ENCODE data around the gene TLCD3B.

The TLCD3B gene

GRCh38 chr16:29988346-29989075 lies 42.6 kb downstream of the TLCD3B start:
- no peak for DNase-seq (ENCODE audit: low spot score)

GRCh38 chr16:29987371-29988085 lies 43.5 kb downstream of the TLCD3B start:
- DNase-seq (ENCODE audit: low spot score), result no peak

GRCh38 chr16:29986931-29987330 lies 44.1 kb downstream of the TLCD3B start:
- DNase-seq (ENCODE audit: low spot score), result no peak

GRCh38 chr16:29986231-29986630 lies 44.8 kb downstream of the TLCD3B start:
- DNase-seq (ENCODE audit: low spot score), result no peak

- DNase-seq (ENCODE audit: low spot score), result no peak
Observed at GRCh38 chr16:29985271-29985811, 45.7 kb downstream of the TLCD3B start.

GRCh38 chr16:29984764-29985147 lies 46.3 kb downstream of the TLCD3B start:
- DNase-seq (ENCODE audit: low spot score), result no peak

- DNase-seq (ENCODE audit: low spot score), result no peak
Observed at GRCh38 chr16:29984137-29984763, 46.8 kb downstream of the TLCD3B start.

- DNase-seq (ENCODE audit: low spot score), result no peak
Observed at GRCh38 chr16:29983420-29984136, 47.5 kb downstream of the TLCD3B start.

- DNase-seq (ENCODE audit: low spot score), result no peak
Observed at GRCh38 chr16:29982560-29983419, 48.3 kb downstream of the TLCD3B start.

GRCh38 chr16:29978564-29979270 lies 52.4 kb downstream of the TLCD3B start:
- no peak for DNase-seq (ENCODE audit: low spot score)

GRCh38 chr16:29978081-29978480 lies 53.0 kb downstream of the TLCD3B start:
- no peak for DNase-seq (ENCODE audit: low spot score)

GRCh38 chr16:29977063-29977825 lies 53.8 kb downstream of the TLCD3B start:
- DNase-seq (ENCODE audit: low spot score), result no peak

GRCh38 chr16:29975811-29976511 lies 55.1 kb downstream of the TLCD3B start:
- no peak for DNase-seq (ENCODE audit: low spot score)

- DNase-seq (ENCODE audit: low spot score), result no peak
Observed at GRCh38 chr16:29975134-29975538, 55.9 kb downstream of the TLCD3B start.

Measured in COLO829 (cell line).